Middle frontal gyrus (tissue), 1 donor: ENCODE results near the gene CGB7.
"Not testable (repeated sequence)": the region's sequence is repeated elsewhere in the genome, so short reads cannot be mapped to it uniquely, and the experiment has no call there.

ENCODE experiments used
- DNase-seq: peaks from one replicate; pipeline ENCODE4 v3.0.0-alpha.2; 2015; ENCODE audit warnings: low spot score; ENCODE audit errors: extremely low spot score

CGB7 gene

GRCh38 chr19:49042177-49042576 is 15.4 kb downstream of the CGB7 start:
- DNase-seq: no peak

- not testable (repeated sequence) for DNase-seq
Observed at GRCh38 chr19:49039736-49040135, 17.8 kb downstream of the CGB7 start.

- DNase-seq: not testable (repeated sequence)
Observed at GRCh38 chr19:49038557-49039276, 18.8 kb downstream of the CGB7 start.

GRCh38 chr19:49038111-49038510 is 19.4 kb downstream of the CGB7 start:
- DNase-seq: not testable (repeated sequence)

- DNase-seq: not testable (repeated sequence)
Observed at GRCh38 chr19:49036815-49037214, 20.7 kb downstream of the CGB7 start, which contains the start of gene CGB1. Gene CGB1 (minus strand): TSS chr19:49036895. CDS start chr19:49036711, 184 bp downstream.

GRCh38 chr19:49031642-49032301 is 25.8 kb downstream of the CGB7 start, which contains the start of gene CGB2:
Gene CGB2 (plus strand): TSS chr19:49031890. CDS start chr19:49032096, 206 bp downstream.
- DNase-seq: not testable (repeated sequence)

GRCh38 chr19:49030323-49030722 is 27.2 kb downstream of the CGB7 start:
- not testable (repeated sequence) for DNase-seq

- DNase-seq: not testable (repeated sequence)
Observed at GRCh38 chr19:49029749-49030148, 27.8 kb downstream of the CGB7 start.

- not testable (repeated sequence) for DNase-seq
Observed at GRCh38 chr19:49028686-49029085, 28.9 kb downstream of the CGB7 start.

- not testable (repeated sequence) for DNase-seq
Observed at GRCh38 chr19:49025599-49025998, 31.9 kb downstream of the CGB7 start.

GRCh38 chr19:49025088-49025487 is 32.5 kb downstream of the CGB7 start:
- DNase-seq: not testable (repeated sequence)

- DNase-seq: not testable (repeated sequence)
Observed at GRCh38 chr19:49024233-49024632, 33.3 kb downstream of the CGB7 start, which contains the start of gene CGB3. Gene CGB3 (minus strand): TSS chr19:49024333. CDS start chr19:49023971, 362 bp downstream.

- DNase-seq: no peak
Observed at GRCh38 chr19:49022116-49022515, 35.4 kb downstream of the CGB7 start.

GRCh38 chr19:49020931-49021895 is 36.3 kb downstream of the CGB7 start:
- DNase-seq: no peak

- DNase-seq: no peak
Observed at GRCh38 chr19:49020342-49020741, 37.2 kb downstream of the CGB7 start.

- DNase-seq: no peak
Observed at GRCh38 chr19:49019242-49019932, 38.2 kb downstream of the CGB7 start.

GRCh38 chr19:49018388-49019241 is 38.9 kb downstream of the CGB7 start:
- not testable (repeated sequence) for DNase-seq

- DNase-seq: no peak
Observed at GRCh38 chr19:49017666-49018351, 39.7 kb downstream of the CGB7 start.

GRCh38 chr19:49017041-49017665 is 40.4 kb downstream of the CGB7 start, which contains the start of gene LHB:
Gene LHB (minus strand): TSS chr19:49017091. CDS start chr19:49017081, 10 bp downstream.
- DNase-seq: no peak
